ENCODE results near the gene SIRT4.

Gene SIRT4

GRCh38 chr12:120361506-120362208, 59.5 kb downstream of the SIRT4 start:
- Mint-ChIP-seq H3K4me1 (ENCODE audit: low read depth) (peaks cover 5% of the 10 kb centered on the region), H3K4me3 (no peak overlapping the region), H3K27ac (no peak overlapping the region), H3K9me3 (no peaks in the 10 kb centered on the region), H3K36me3 (ENCODE audit: low read depth) (no peaks in the 10 kb centered on the region), H3K27me3 (peaks cover 65% of the 10 kb centered on the region)

All from stimulated activated naive CD8-positive, alpha-beta T cell treated with anti-CD3 and anti-CD28 coated beads, Interleukin-15, Interleukin-2, amounts not matched to agents 100 ng/mL and 50 ng/mL, for 24 hours (primary cell).